A673 (cell line): Measurements from ENCODE around the gene CD5L. TPM values are rescaled to one million over a fixed set of nuclear protein-coding genes. Genes with fewer than 3 reads are reported as not detected.

Source experiments
- BruUV-seq: library from RNA; stranded (reverse); fragments of 400-500 nt; replicated peaks from 2 replicates; lab custom pipeline; 2021; lab: Mats Ljungman, UMichigan
- CTCF ChIA-PET: fragments of 300-600 bp; sonication (Branson Sonifier 250); formaldehyde crosslinking; loops from one replicate; lab custom pipeline; 2022; ENCODE audit warnings: antibody characterized with exemption; lab: Charles Lee
- POLR2A ChIA-PET: fragments of 300-600 bp; sonication (Branson Sonifier 250); formaldehyde crosslinking; loops from one replicate; lab custom pipeline; 2022; ENCODE audit warnings: antibody characterized with exemption; ENCODE audit not compliant: low non-redundant PET; lab: Charles Lee
- DNase-seq: peaks from one replicate; pipeline ENCODE4 v3.0.0-alpha.2; 2015; ENCODE audit warnings: low spot score
- H3K27ac ChIP-seq: fragments of 200-600 bp; sonication (generic); 2 replicates; pipeline ENCODE4 v1.5.1; 2016; ENCODE audit warnings: mixed run types, low read depth, mild to moderate bottlenecking, mixed read lengths, antibody characterized with exemption, low read length; ENCODE audit not compliant: poor library complexity, severe bottlenecking
- H3K27me3 ChIP-seq: fragments of 200-600 bp; sonication (generic); replicated peaks from 2 replicates; pipeline ENCODE4 v1.6.1; 2017; ENCODE audit warnings: mixed run types, low read depth, mild to moderate bottlenecking, mixed read lengths, antibody characterized with exemption, low read length; ENCODE audit not compliant: insufficient read depth, poor library complexity
- H3K36me3 ChIP-seq: fragments of 200-600 bp; sonication (generic); 2 replicates; pipeline ENCODE4 v1.6.1; 2016; ENCODE audit warnings: mixed run types, mild to moderate bottlenecking, mixed read lengths, antibody characterized with exemption, low read length; ENCODE audit not compliant: insufficient read depth, poor library complexity, severe bottlenecking
- H3K4me1 ChIP-seq: fragments of 200-600 bp; sonication (generic); 2 replicates; pipeline ENCODE4 v1.6.1; 2017; ENCODE audit warnings: mixed run types, mild to moderate bottlenecking, mixed read lengths, antibody characterized with exemption, low read length; ENCODE audit not compliant: insufficient read depth, poor library complexity, severe bottlenecking
- H3K4me3 ChIP-seq: fragments of 200-600 bp; sonication (generic); 2 replicates; pipeline ENCODE4 v1.5.1; 2016; ENCODE audit warnings: low read depth, mixed run types, mild to moderate bottlenecking, mixed read lengths, low read length; ENCODE audit not compliant: poor library complexity, severe bottlenecking
- H3K9me3 ChIP-seq: fragments of 200-600 bp; sonication (generic); 2 replicates; pipeline ENCODE4 v1.6.1; 2016; ENCODE audit warnings: mixed run types, low read depth, mild to moderate bottlenecking, mixed read lengths, antibody characterized with exemption, low read length; ENCODE audit not compliant: poor library complexity, severe bottlenecking
- EZH2 ChIP-seq: fragments of 200-600 bp; sonication (generic); IDR thresholded peaks from 2 replicates; pipeline ENCODE4 v1.6.1; 2017; ENCODE audit warnings: borderline replicate concordance, low read depth, mild to moderate bottlenecking, mixed read lengths, antibody characterized with exemption, low read length; ENCODE audit not compliant: poor library complexity, severe bottlenecking
- intact Hi-C: fragments of 100-400 bp; cut with micrococcal nuclease; formaldehyde crosslinking; loops from one replicate; pipeline ENCODE4 v1.10.0; 2022; ENCODE audit not compliant: unreplicated experiment
- total RNA-seq: library from RNA; stranded (reverse); gene quantifications from 2 replicates; pipeline ENCODE4 v1.2.3, GENCODE V29; 2021
- TF ChIP-seq, protein P1 (sequence below): fragments of 300-800, 200-600 bp; sonication (generic); conservative IDR thresholded peaks from 2 replicates; pipeline ENCODE4 v1.5.1; 2017; ENCODE audit warnings: low read depth, mild to moderate bottlenecking, antibody characterized with exemption, low read length, moderate library complexity, mixed read lengths

The CD5L gene
- total RNA-seq, 1 experiment from 2014 or later: not detected

DNA sequence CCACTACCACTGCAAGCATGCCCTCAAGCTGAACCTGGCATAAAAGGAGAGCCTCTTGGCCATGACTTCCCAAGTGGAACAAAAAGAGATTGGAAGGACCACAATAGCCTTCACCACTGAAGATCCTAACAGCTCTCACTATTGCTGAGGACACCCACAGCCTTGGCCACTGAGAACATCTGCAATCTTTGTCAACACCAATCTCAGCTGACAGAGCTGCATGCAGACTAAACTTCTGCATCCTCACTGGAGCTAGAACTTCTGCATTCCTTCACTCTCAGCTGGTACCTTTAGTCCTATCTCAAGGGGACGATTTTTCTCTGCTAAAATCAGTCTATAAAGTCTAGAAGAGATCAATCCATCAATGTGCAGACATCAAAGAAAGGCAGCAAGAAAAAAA, 56.4 kb downstream of the CD5L start:
- no peak overlapping the region for H3K4me3 ChIP-seq
- intact Hi-C loops: no loop called here
- CTCF ChIA-PET: no interaction called here
- TF ChIP-seq, protein P1, sequence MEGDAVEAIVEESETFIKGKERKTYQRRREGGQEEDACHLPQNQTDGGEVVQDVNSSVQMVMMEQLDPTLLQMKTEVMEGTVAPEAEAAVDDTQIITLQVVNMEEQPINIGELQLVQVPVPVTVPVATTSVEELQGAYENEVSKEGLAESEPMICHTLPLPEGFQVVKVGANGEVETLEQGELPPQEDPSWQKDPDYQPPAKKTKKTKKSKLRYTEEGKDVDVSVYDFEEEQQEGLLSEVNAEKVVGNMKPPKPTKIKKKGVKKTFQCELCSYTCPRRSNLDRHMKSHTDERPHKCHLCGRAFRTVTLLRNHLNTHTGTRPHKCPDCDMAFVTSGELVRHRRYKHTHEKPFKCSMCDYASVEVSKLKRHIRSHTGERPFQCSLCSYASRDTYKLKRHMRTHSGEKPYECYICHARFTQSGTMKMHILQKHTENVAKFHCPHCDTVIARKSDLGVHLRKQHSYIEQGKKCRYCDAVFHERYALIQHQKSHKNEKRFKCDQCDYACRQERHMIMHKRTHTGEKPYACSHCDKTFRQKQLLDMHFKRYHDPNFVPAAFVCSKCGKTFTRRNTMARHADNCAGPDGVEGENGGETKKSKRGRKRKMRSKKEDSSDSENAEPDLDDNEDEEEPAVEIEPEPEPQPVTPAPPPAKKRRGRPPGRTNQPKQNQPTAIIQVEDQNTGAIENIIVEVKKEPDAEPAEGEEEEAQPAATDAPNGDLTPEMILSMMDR: no peak
- TF ChIP-seq EZH2: no peak
- POLR2A ChIA-PET: no interaction called here
- H3K4me1 ChIP-seq: peaks cover 2% of the 10 kb centered on the region
- H3K27ac ChIP-seq: no peak overlapping the region
- H3K36me3 ChIP-seq: no peaks in the 10 kb centered on the region
- no peak for DNase-seq
- no peaks in the 10 kb centered on the region for H3K27me3 ChIP-seq
- H3K9me3 ChIP-seq: no peaks in the 10 kb centered on the region
- no TSS peak for BruUV-seq

DNA sequence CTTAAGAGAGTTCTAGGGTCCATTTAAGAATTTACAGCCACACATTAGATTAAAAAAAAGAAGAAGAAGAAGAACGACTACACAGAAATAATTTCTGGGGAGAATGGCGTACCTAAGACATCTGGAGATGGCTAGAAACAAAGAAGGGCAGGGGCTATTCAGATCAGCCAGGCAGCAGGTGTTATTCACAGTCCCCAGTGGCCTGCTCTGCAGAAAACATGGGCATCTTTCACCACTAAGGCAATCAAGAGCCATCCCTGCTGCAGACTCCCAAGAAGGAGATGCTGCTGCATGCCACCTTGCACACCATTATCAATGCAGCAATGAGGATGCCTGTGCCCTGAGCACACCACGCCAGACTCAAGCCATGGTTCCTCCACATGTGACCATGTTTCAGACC, 56.8 kb downstream of the CD5L start:
- Histone ChIP-seq H3K4me1 (peaks cover 6% of the 10 kb centered on the region), H3K9me3 (no peaks in the 10 kb centered on the region), H3K27ac (no peak overlapping the region), H3K36me3 (no peaks in the 10 kb centered on the region), H3K4me3 (no peak overlapping the region), H3K27me3 (no peaks in the 10 kb centered on the region)
- intact Hi-C loops: no loop called here
- no peak for DNase-seq
- ChIA-PET CTCF (no interaction called here), POLR2A (no interaction called here)
- no TSS peak for BruUV-seq
- no peak for TF ChIP-seq EZH2
- TF ChIP-seq, protein P1: no peak

DNA sequence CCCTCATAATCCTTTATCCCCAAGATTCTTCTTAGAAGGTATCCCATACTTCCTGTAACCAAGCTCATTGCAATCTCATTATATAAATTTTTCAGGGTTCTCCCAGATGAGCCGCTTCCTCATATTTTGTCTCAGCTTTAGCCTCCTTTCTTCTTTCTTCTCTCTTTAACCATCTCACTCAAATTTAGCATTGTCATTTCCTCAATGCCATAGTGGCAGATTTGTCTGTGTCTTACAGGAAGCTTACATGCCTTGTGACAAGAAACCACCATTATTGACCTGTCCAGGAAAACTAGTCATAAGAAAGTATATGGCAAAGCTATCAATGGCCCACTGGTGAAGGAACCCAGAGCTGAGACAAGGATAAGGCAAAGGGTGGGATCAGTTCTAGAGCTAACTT, 58.7 kb downstream of the CD5L start:
- no peak overlapping the region for H3K4me3 ChIP-seq
- H3K9me3 ChIP-seq: no peaks in the 10 kb centered on the region
- H3K36me3 ChIP-seq: no peaks in the 10 kb centered on the region
- TF ChIP-seq EZH2: no peak
- TF ChIP-seq, protein P1: no peak
- peaks cover 14% of the 10 kb centered on the region for H3K4me1 ChIP-seq
- no peaks in the 10 kb centered on the region for H3K27me3 ChIP-seq
- intact Hi-C loops: no loop called here
- H3K27ac ChIP-seq: no peak overlapping the region
- CTCF ChIA-PET: no interaction called here
- DNase-seq: no peak
- BruUV-seq: no TSS peak
- POLR2A ChIA-PET: no interaction called here
